ENCODE measurements around the gene ATG101. TPM values are rescaled to one million over a fixed set of nuclear protein-coding genes. Genes with fewer than 3 reads are reported as not detected.
A peak's percentile ranks its signal among the peaks of the same experiment; 100 is the strongest.

The ATG101 gene
- total RNA-seq, 4 donors from 2014 or later = 23.3 to 49.4 (median 37.3) TPM

DNA sequence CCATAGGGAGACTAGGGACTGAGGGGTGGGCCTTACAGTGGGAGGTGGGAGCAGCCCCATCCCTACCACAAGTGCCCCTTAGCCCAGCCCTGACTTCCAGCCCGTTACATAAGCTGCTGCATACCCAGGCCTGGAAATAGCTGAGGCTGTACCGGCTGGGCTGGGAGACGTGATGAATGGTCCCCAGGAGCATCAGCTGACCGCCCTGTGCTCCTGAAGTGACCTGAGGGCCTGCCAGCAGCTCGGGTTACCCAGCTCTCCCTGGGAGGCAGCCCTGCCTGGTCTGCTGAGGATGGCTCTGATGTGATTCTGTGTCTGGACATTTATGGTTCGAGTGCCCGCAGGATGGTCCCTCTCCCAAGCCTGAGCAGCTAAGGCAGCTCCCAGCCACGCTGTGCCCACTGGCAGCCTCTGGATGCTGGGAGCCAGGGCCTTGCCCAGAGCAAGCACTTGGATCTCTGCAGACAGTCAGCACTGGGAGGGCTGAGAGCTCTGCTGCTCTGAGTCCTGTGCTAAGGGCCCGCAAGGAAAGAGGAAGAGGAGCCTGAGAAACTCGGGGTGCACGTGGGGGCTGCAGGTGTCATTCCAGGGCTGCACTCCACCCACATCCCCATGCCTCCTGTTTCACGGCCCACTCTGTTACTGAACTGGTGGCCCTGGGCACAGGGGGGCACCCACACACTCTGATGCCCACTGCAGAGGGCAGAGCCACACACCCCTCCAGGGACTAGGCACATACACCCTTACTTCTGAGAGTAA is 42.5 kb upstream of the ATG101 start:
- peak; percentile 92 for DNase-seq
- peaks cover 56 to 70% of the 10 kb centered on the region in 2 donors for H3K4me1 ChIP-seq
- in situ Hi-C loops (cut with MboI; ENCODE audit: low sequenced_read_pairs in 4 of 4) = loop anchor here (5.0 to 10.0 kb wide), 2 partner anchors 55 to 58 kb away; no protein-coding TSS in a partner anchor

DNA sequence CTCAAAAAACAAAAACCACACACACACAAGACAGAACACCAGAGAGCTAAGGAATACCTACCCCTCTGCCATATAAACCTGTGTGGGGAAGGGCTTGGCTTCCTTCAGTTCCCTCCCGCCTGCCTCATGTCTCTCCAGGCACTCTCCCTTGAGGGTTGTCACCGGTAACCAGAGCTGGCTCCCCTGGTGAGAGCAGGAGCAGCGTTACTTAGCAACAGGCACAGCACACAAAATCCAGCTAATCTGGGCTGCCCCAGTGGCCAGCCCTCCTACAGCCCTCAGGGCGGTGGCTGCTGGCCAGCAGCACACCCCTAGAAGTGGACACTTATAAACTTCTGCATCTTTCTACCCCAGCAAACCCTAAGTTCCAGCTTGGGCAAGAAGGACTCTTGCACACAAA is 40.1 kb upstream of the ATG101 start:
- in situ Hi-C loops (cut with MboI; ENCODE audit: low sequenced_read_pairs in 4 of 4) (loop anchor here (5.0 to 10.0 kb wide), 2 partner anchors 53 to 55 kb away; no protein-coding TSS in a partner anchor), intact Hi-C loops (cut with DNase I; ENCODE audit: low total_unique reads) (no loop called here)
- no peaks in the 10 kb centered on the region for H3K36me3 ChIP-seq
- no peaks in the 10 kb centered on the region for H3K9me3 ChIP-seq
- TF ChIP-seq, protein P1, sequence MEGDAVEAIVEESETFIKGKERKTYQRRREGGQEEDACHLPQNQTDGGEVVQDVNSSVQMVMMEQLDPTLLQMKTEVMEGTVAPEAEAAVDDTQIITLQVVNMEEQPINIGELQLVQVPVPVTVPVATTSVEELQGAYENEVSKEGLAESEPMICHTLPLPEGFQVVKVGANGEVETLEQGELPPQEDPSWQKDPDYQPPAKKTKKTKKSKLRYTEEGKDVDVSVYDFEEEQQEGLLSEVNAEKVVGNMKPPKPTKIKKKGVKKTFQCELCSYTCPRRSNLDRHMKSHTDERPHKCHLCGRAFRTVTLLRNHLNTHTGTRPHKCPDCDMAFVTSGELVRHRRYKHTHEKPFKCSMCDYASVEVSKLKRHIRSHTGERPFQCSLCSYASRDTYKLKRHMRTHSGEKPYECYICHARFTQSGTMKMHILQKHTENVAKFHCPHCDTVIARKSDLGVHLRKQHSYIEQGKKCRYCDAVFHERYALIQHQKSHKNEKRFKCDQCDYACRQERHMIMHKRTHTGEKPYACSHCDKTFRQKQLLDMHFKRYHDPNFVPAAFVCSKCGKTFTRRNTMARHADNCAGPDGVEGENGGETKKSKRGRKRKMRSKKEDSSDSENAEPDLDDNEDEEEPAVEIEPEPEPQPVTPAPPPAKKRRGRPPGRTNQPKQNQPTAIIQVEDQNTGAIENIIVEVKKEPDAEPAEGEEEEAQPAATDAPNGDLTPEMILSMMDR (IDR thresholded peaks at IDR 0.05 in 4 of 5, conservative IDR thresholded peaks at IDR 0.05 in 1 of 5) = no peak
- no peak for TF ChIP-seq POLR2A (IDR thresholded peaks at IDR 0.05)
- H3K4me1 ChIP-seq = peaks cover 63 to 69% of the 10 kb centered on the region in 2 donors
- peak overlapping the region; percentile 56 to 95 (median 88) for H3K27ac ChIP-seq
- no peak overlapping the region for H3K4me3 ChIP-seq
- ATAC-seq = no peak
- no peaks in the 10 kb centered on the region for H3K27me3 ChIP-seq
- peak in 1 of 2 donors; percentile 74 for DNase-seq

More for the DNA sequence above, 42.5 kb upstream of the ATG101 start:
- H3K9me3 ChIP-seq = no peaks in the 10 kb centered on the region
- intact Hi-C loops (cut with DNase I; ENCODE audit: low total_unique reads) = no loop called here
- peak; percentile 53 to 63 for ATAC-seq
- peak overlapping the region; percentile 86 to 95 (median 92) for H3K27ac ChIP-seq
- H3K27me3 ChIP-seq = no peaks in the 10 kb centered on the region
- H3K36me3 ChIP-seq = no peaks in the 10 kb centered on the region
- no peak overlapping the region for H3K4me3 ChIP-seq
- TF ChIP-seq POLR2A (IDR thresholded peaks at IDR 0.05) = peak; percentile 42 to 72
- TF ChIP-seq, protein P1 (IDR thresholded peaks at IDR 0.05 in 4 of 5, conservative IDR thresholded peaks at IDR 0.05 in 1 of 5) = no peak

DNA sequence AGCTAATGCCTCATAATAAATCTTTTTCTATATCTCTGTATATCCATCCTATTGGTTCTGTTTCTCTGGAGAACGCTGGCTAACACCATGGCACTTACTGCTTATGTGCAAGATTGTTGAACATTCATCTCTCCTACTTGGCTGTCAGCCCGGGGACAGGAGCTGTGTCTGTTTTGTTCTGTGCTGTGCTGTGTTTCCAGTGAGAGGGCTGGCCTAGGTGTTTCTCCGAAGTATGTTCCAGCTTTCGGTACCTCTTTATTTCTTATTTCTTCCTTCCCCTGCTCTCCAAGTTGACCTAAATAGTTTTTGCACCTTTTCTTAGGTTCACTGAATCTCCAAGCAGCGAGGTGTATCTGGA is 37.4 kb upstream of the ATG101 start:
- intact Hi-C loops (cut with DNase I; ENCODE audit: low total_unique reads) (loop anchor here (2.0 kb wide), 1 partner anchor 36 kb away; the partner anchor contains the start of gene ATG101), in situ Hi-C loops (cut with MboI; ENCODE audit: low sequenced_read_pairs in 4 of 4) (no loop called here)
- TF ChIP-seq, protein P1 (IDR thresholded peaks at IDR 0.05 in 4 of 5, conservative IDR thresholded peaks at IDR 0.05 in 1 of 5) = no peak
- no peak for TF ChIP-seq POLR2A (IDR thresholded peaks at IDR 0.05)
- Histone ChIP-seq H3K4me3 (peak overlapping the region; percentile 44 to 53 (median 48)), H3K4me1 (peaks cover 49 to 61% of the 10 kb centered on the region in 2 donors), H3K27ac (peak overlapping the region; percentile 91 to 95 (median 92)), H3K9me3 (no peaks in the 10 kb centered on the region), H3K27me3 (no peaks in the 10 kb centered on the region), H3K36me3 (no peaks in the 10 kb centered on the region)
- ATAC-seq (peak; percentile 57 to 67), DNase-seq (peak; percentile 80 to 83)

DNA sequence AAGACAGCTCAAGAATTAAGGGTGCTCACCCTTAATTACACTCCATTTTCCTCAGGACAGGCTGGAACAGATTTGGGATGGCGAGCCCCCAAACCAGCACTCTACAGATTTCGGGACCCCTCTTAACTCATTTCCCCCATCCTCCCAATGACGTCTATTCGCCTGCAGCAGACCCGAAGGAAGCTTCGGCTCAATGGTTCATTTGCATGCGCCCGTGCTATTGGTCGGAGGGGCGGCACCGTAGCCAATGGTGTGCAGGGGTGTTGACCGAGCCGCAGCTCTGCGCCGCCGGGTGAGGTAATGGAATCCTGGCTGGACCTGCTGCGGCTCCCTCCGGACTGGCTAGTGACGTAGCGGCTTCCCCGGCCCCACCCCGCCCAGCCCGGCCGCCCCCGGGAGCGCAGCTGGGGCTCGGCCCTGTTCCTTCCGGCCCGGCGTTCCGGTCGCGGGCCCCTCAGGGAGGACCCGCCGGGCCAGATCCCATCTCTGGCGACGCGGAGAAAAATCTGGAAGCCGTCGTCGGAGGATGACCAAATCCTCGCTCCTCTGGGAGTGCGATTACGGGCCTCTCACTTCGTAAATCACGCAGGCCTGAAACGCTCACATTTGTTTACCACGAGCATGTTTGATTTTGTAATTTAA is 36.9 kb upstream of the ATG101 start:
- peak; percentile 98 to 99 for DNase-seq
- in situ Hi-C loops (cut with MboI; ENCODE audit: low sequenced_read_pairs in 4 of 4) = no loop called here
- Histone ChIP-seq H3K9me3 (no peaks in the 10 kb centered on the region), H3K27ac (peak overlapping the region; percentile 91 to 95 (median 92)), H3K36me3 (no peaks in the 10 kb centered on the region), H3K4me3 (peak overlapping the region; percentile 44 to 53 (median 48)), H3K4me1 (peaks cover 45 to 62% of the 10 kb centered on the region in 2 donors), H3K27me3 (no peaks in the 10 kb centered on the region)
- ATAC-seq = peak; percentile 85
- intact Hi-C loops (cut with DNase I; ENCODE audit: low total_unique reads) = loop anchor here (1.0 to 2.0 kb wide), 2 partner anchors 18 to 36 kb away; partner anchors contain the start of genes ATG101 and NR4A1
- TF ChIP-seq, protein P1 (IDR thresholded peaks at IDR 0.05 in 4 of 5, conservative IDR thresholded peaks at IDR 0.05 in 1 of 5) = no peak
- peak; percentile 86 to 96 for TF ChIP-seq POLR2A (IDR thresholded peaks at IDR 0.05)
